Measurements from ENCODE around the gene ZCCHC2.
A peak's percentile ranks its signal among the peaks of the same experiment; 100 is the strongest.

The ZCCHC2 gene

GRCh38 chr18:62526098-62527025 is 3.5 kb downstream of the ZCCHC2 start:
- peak; percentile 88 for DNase-seq (ENCODE audit: low read depth)
- H3K4me1 ChIP-seq (ENCODE audit: control insufficient read depth, insufficient read depth, low read length), result peaks cover 32% of the 10 kb centered on the region
- H3K9ac ChIP-seq (ENCODE audit: low read length), result peak overlapping the region; percentile 85
- H3K36me3 ChIP-seq (ENCODE audit: control insufficient read depth, insufficient read depth, low read length, severe bottlenecking), result no peaks in the 10 kb centered on the region
- H3K9me3 ChIP-seq (ENCODE audit: control insufficient read depth, low read length), result no peaks in the 10 kb centered on the region
- H3K27me3 ChIP-seq (replicated peaks; ENCODE audit: control insufficient read depth, insufficient read depth, low read length), result no peaks in the 10 kb centered on the region
- H3K4me3 ChIP-seq (ENCODE audit: low read length), result peak overlapping the region; percentile 91

GRCh38 chr18:62529597-62529996 is 6.8 kb downstream of the ZCCHC2 start:
- H3K9ac ChIP-seq (ENCODE audit: low read length), result no peak overlapping the region
- H3K4me1 ChIP-seq (ENCODE audit: control insufficient read depth, insufficient read depth, low read length), result peaks cover 27% of the 10 kb centered on the region
- H3K36me3 ChIP-seq (ENCODE audit: control insufficient read depth, insufficient read depth, low read length, severe bottlenecking), result no peaks in the 10 kb centered on the region
- H3K4me3 ChIP-seq (ENCODE audit: low read length), result no peak overlapping the region
- DNase-seq (ENCODE audit: low read depth), result no peak
- no peaks in the 10 kb centered on the region for H3K27me3 ChIP-seq (replicated peaks; ENCODE audit: control insufficient read depth, insufficient read depth, low read length)
- no peaks in the 10 kb centered on the region for H3K9me3 ChIP-seq (ENCODE audit: control insufficient read depth, low read length)

- DNase-seq (ENCODE audit: low read depth), result no peak
- Histone ChIP-seq H3K4me1 (ENCODE audit: control insufficient read depth, insufficient read depth, low read length) (peaks cover 15% of the 10 kb centered on the region), H3K4me3 (ENCODE audit: low read length) (no peak overlapping the region)
These were observed 8.3 kb downstream of the ZCCHC2 start for GRCh38 chr18:62531078-62531477.

GRCh38 chr18:62531931-62532330 is 9.1 kb downstream of the ZCCHC2 start:
- no peak overlapping the region for H3K4me3 ChIP-seq (ENCODE audit: low read length)
- DNase-seq (ENCODE audit: low read depth), result no peak
- H3K9me3 ChIP-seq (ENCODE audit: control insufficient read depth, low read length), result no peaks in the 10 kb centered on the region
- H3K9ac ChIP-seq (ENCODE audit: low read length), result no peak overlapping the region
- no peaks in the 10 kb centered on the region for H3K36me3 ChIP-seq (ENCODE audit: control insufficient read depth, insufficient read depth, low read length, severe bottlenecking)
- no peaks in the 10 kb centered on the region for H3K27me3 ChIP-seq (replicated peaks; ENCODE audit: control insufficient read depth, insufficient read depth, low read length)
- peaks cover 15% of the 10 kb centered on the region for H3K4me1 ChIP-seq (ENCODE audit: control insufficient read depth, insufficient read depth, low read length)

More at GRCh38 chr18:62531078-62531477, 8.3 kb downstream of the ZCCHC2 start:
- no peaks in the 10 kb centered on the region for H3K9me3 ChIP-seq (ENCODE audit: control insufficient read depth, low read length)
- H3K27me3 ChIP-seq (replicated peaks; ENCODE audit: control insufficient read depth, insufficient read depth, low read length), result no peaks in the 10 kb centered on the region
- H3K36me3 ChIP-seq (ENCODE audit: control insufficient read depth, insufficient read depth, low read length, severe bottlenecking), result no peaks in the 10 kb centered on the region
- no peak overlapping the region for H3K9ac ChIP-seq (ENCODE audit: low read length)

DNA sequence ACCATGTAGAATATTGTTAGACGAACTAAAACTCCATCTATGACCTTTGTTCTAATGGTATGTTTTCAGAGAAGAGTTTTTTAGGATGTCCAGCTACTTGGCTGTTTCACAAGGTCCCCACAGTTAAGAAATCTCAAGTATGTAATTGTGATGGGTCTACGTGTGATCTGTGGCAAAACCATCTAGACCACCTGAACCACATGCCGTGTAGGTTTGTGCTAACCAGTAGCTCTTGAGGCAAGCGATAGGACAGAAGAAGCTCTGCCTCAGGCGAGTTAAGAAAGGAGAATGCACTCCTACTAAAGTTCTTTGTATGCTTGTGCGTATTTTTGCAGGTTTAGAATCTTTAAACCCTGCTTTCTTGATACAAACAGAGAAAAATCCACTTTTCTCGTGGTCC is 13.2 kb downstream of the ZCCHC2 start:
- H3K4me1 ChIP-seq (ENCODE audit: control insufficient read depth, insufficient read depth, low read length), result peaks cover 15% of the 10 kb centered on the region
- peaks cover 12% of the 10 kb centered on the region for H3K36me3 ChIP-seq (ENCODE audit: control insufficient read depth, insufficient read depth, low read length, severe bottlenecking)
- no peaks in the 10 kb centered on the region for H3K9me3 ChIP-seq (ENCODE audit: control insufficient read depth, low read length)
- H3K4me3 ChIP-seq (ENCODE audit: low read length), result no peak overlapping the region
- H3K27me3 ChIP-seq (replicated peaks; ENCODE audit: control insufficient read depth, insufficient read depth, low read length), result no peaks in the 10 kb centered on the region
- no peak for DNase-seq (ENCODE audit: low read depth)
- no peak overlapping the region for H3K9ac ChIP-seq (ENCODE audit: low read length)

DNA sequence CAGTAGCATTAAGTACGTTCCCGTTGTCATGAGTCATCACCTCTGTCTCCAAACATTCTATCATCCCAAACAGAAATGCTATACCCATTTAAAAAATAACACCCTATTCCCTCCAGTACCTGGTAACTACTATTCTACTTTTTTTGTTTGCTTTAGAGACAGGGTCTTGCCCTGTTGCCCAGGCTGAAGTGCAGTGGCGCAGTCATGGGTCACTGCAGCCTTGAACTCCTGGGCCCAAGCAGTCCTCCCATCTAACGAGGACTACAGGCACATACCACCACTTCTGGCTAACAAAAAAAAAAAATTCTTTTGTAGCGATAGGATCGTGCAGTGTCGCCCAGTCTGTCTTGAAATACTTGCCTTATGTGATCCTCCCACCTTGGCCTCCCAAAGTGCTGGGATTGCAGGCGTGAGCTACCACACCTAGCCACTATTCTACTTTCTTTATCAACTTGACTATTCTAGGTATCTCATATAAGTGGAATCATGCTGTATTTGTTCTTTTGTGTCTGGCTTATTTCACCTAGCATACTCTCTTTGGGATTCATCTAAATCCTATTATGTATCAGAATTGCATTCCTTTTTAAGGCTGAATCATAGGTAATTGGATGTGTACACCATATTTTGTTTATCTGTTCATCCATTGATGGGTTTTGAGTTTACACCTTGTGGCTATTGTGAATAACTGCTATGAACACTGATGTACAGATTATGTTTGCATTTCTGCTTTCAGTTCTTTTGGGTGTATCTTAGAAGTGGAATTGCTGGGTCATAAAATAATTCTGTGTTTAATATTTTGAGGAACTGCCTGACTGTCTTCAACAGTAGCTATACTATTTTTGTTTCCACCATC is 14.4 kb downstream of the ZCCHC2 start:
- H3K9ac ChIP-seq (ENCODE audit: low read length), result no peak overlapping the region
- H3K4me1 ChIP-seq (ENCODE audit: control insufficient read depth, insufficient read depth, low read length), result peaks cover 15% of the 10 kb centered on the region
- H3K27me3 ChIP-seq (replicated peaks; ENCODE audit: control insufficient read depth, insufficient read depth, low read length), result no peaks in the 10 kb centered on the region
- no peak overlapping the region for H3K4me3 ChIP-seq (ENCODE audit: low read length)
- no peaks in the 10 kb centered on the region for H3K9me3 ChIP-seq (ENCODE audit: control insufficient read depth, low read length)
- peaks cover 18% of the 10 kb centered on the region for H3K36me3 ChIP-seq (ENCODE audit: control insufficient read depth, insufficient read depth, low read length, severe bottlenecking)
- DNase-seq (ENCODE audit: low read depth), result no peak

- no peak overlapping the region for H3K9ac ChIP-seq (ENCODE audit: low read length)
- H3K4me3 ChIP-seq (ENCODE audit: low read length), result no peak overlapping the region
- DNase-seq (ENCODE audit: low read depth), result no peak
- peaks cover 15% of the 10 kb centered on the region for H3K4me1 ChIP-seq (ENCODE audit: control insufficient read depth, insufficient read depth, low read length)
- peaks cover 25% of the 10 kb centered on the region for H3K36me3 ChIP-seq (ENCODE audit: control insufficient read depth, insufficient read depth, low read length, severe bottlenecking)
- H3K27me3 ChIP-seq (replicated peaks; ENCODE audit: control insufficient read depth, insufficient read depth, low read length), result no peaks in the 10 kb centered on the region
- no peaks in the 10 kb centered on the region for H3K9me3 ChIP-seq (ENCODE audit: control insufficient read depth, low read length)
These were observed 15.1 kb downstream of the ZCCHC2 start for GRCh38 chr18:62537946-62538345.

- H3K9me3 ChIP-seq (ENCODE audit: control insufficient read depth, low read length), result no peaks in the 10 kb centered on the region
- peaks cover 15% of the 10 kb centered on the region for H3K4me1 ChIP-seq (ENCODE audit: control insufficient read depth, insufficient read depth, low read length)
- H3K27me3 ChIP-seq (replicated peaks; ENCODE audit: control insufficient read depth, insufficient read depth, low read length), result no peaks in the 10 kb centered on the region
- no peak overlapping the region for H3K9ac ChIP-seq (ENCODE audit: low read length)
- H3K36me3 ChIP-seq (ENCODE audit: control insufficient read depth, insufficient read depth, low read length, severe bottlenecking), result peaks cover 34% of the 10 kb centered on the region
- no peak overlapping the region for H3K4me3 ChIP-seq (ENCODE audit: low read length)
- DNase-seq (ENCODE audit: low read depth), result no peak
These were observed 16.1 kb downstream of the ZCCHC2 start for GRCh38 chr18:62538881-62539280.

DNA sequence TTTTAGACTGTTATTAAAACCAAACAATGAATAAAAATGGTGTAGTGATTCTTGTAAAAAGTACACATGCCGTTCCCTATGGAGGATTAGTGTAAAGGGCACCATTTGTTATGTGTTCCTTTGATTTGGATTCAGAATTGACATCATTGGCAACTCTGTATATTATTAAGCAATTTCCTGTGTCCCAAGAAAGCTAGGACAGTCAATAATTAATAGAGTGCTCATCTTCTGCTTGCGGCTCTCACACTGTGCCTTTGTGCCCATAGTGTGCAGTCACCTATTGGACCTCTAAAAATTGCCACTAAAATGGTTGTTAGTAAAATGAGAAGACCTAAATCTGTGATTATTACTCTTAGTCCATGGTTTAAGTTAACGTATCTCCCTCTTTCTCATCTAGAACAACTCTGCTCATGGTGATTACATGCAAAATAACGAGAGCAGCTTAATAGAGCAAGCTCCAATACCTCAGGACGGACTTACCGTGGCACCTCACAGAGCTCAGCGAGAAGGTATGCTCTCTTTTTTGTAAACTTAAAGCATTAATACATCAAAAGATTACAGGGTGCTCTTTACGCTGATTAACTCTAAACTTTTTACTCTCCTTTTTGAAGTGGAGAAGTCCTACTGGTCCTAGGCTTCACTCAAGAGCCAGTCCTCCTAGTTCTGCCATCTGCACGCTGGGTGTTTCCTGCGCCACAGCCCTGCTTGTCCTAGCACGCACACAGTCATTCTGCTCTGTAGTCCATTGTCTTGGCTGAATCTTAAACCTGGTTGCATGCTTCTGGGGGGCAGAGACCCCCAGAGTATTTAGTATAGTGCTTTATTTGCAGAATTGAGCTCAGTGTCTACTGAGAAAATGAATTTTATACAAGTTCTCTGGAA is 16.7 kb downstream of the ZCCHC2 start:
- Histone ChIP-seq H3K27me3 (replicated peaks; ENCODE audit: control insufficient read depth, insufficient read depth, low read length) (no peaks in the 10 kb centered on the region), H3K4me1 (ENCODE audit: control insufficient read depth, insufficient read depth, low read length) (peaks cover 15% of the 10 kb centered on the region), H3K4me3 (ENCODE audit: low read length) (no peak overlapping the region), H3K9me3 (ENCODE audit: control insufficient read depth, low read length) (no peaks in the 10 kb centered on the region), H3K9ac (ENCODE audit: low read length) (no peak overlapping the region), H3K36me3 (ENCODE audit: control insufficient read depth, insufficient read depth, low read length, severe bottlenecking) (peaks cover 40% of the 10 kb centered on the region)
- no peak for DNase-seq (ENCODE audit: low read depth)

GRCh38 chr18:62543021-62543420 is 20.2 kb downstream of the ZCCHC2 start:
- H3K4me3 ChIP-seq (ENCODE audit: low read length), result no peak overlapping the region
- no peaks in the 10 kb centered on the region for H3K27me3 ChIP-seq (replicated peaks; ENCODE audit: control insufficient read depth, insufficient read depth, low read length)
- H3K4me1 ChIP-seq (ENCODE audit: control insufficient read depth, insufficient read depth, low read length), result peaks cover 10% of the 10 kb centered on the region
- peaks cover 61% of the 10 kb centered on the region for H3K36me3 ChIP-seq (ENCODE audit: control insufficient read depth, insufficient read depth, low read length, severe bottlenecking)
- H3K9me3 ChIP-seq (ENCODE audit: control insufficient read depth, low read length), result no peaks in the 10 kb centered on the region
- no peak overlapping the region for H3K9ac ChIP-seq (ENCODE audit: low read length)
- no peak for DNase-seq (ENCODE audit: low read depth)

All from adipocyte (in vitro differentiated cells).